CD4-positive, CD25-positive, alpha-beta regulatory T cell (primary cell): ENCODE results near the gene NCAM1. TPM values are rescaled to one million over a fixed set of nuclear protein-coding genes. Genes with fewer than 3 reads are reported as not detected.

Experiments used
- ATAC-seq, 2 donors: fragments of 150-1000 bp; cut with Tn5 transposase; one replicate each; pipeline ENCODE4 v1.10.0; 2021; ENCODE audit warnings: low read depth in 2 of 2, moderate number of reproducible peaks in 2 of 2, moderate library complexity in 1 of 2
- DNase-seq, 3 donors: peaks; one replicate each; pipeline versions ENCODE4 v3.0.0 to v3.0.0-alpha.2; 2012 to 2022; ENCODE audit warnings: mixed read lengths in 1 of 3
- H3K27ac ChIP-seq: one replicate; pipeline ENCODE4 v1.7.0; 2013; ENCODE audit warnings: mild to moderate bottlenecking, low read length; ENCODE audit not compliant: insufficient read depth, poor library complexity, severe bottlenecking
- H3K27me3 ChIP-seq: one replicate; pipeline ENCODE4 v1.7.0; 2013; ENCODE audit warnings: low read length; ENCODE audit not compliant: control insufficient read depth, insufficient read depth
- H3K36me3 ChIP-seq: one replicate; pipeline ENCODE4 v1.7.0; 2013; ENCODE audit warnings: mild to moderate bottlenecking, low read length, moderate library complexity; ENCODE audit not compliant: control insufficient read depth, insufficient read depth
- H3K4me1 ChIP-seq: 2 replicates; pipeline ENCODE4 v1.7.0; 2013; ENCODE audit warnings: mild to moderate bottlenecking, low read length; ENCODE audit not compliant: insufficient read depth, control insufficient read depth, poor library complexity, severe bottlenecking
- H3K4me3 ChIP-seq: one replicate; pipeline ENCODE4 v1.7.0; 2013; ENCODE audit warnings: low read depth, mild to moderate bottlenecking, low read length, moderate library complexity
- H3K9me3 ChIP-seq, 2 experiments: 1 replicate in 1 of 2; 2 replicates in 1 of 2; pipeline ENCODE4 v1.7.0; 2013; ENCODE audit warnings: low read length in 2 of 2, mild to moderate bottlenecking in 1 of 2, moderate library complexity in 1 of 2; ENCODE audit not compliant: control insufficient read depth in 2 of 2
- H3K27ac Mint-ChIP-seq, 3 donors: one replicate each; pipeline ENCODE4 v1.8.0; 2020 to 2022; ENCODE audit warnings: mild to moderate bottlenecking in 3 of 3, mixed read lengths in 3 of 3, moderate library complexity in 2 of 3
- H3K27me3 Mint-ChIP-seq: one replicate; pipeline ENCODE4 v1.8.0; 2022; ENCODE audit warnings: mild to moderate bottlenecking, mixed read lengths
- H3K36me3 Mint-ChIP-seq: one replicate; pipeline ENCODE4 v1.8.0; 2020; ENCODE audit warnings: mixed read lengths
- H3K4me1 Mint-ChIP-seq, 4 donors: one replicate each; pipeline ENCODE4 v1.8.0; 2020 to 2022; ENCODE audit warnings: mixed read lengths in 4 of 4, mild to moderate bottlenecking in 1 of 4
- H3K4me3 Mint-ChIP-seq, 4 donors: one replicate each; pipeline ENCODE4 v1.8.0; 2020 to 2022; ENCODE audit warnings: mild to moderate bottlenecking in 4 of 4, mixed read lengths in 4 of 4, moderate library complexity in 3 of 4
- H3K9me3 Mint-ChIP-seq, 7 donors: one replicate each; pipeline ENCODE4 v1.8.0; 2020 to 2022; ENCODE audit warnings: mixed read lengths in 7 of 7, mild to moderate bottlenecking in 3 of 7, moderate library complexity in 2 of 7
- polyA plus RNA-seq, 4 donors: library from polyadenylated mRNA; unstranded; fragments of 300-500 nt; fragmentation: Illumina TruSeq; gene quantifications; one replicate each; pipeline ENCODE4 v1.2.3, GENCODE V29; 2021
- total RNA-seq: library from RNA; stranded (reverse); gene quantifications from one replicate; pipeline ENCODE4 v1.2.3, GENCODE V29; 2022

Gene NCAM1
- total and polyA plus RNA-seq, 5 donors from 2014 or later: 0.03 to 0.79 (median 0.11) TPM; not detected in 1

GRCh38 chr11:113238721-113239120 lies 277.5 kb downstream of the NCAM1 start:
- Mint-ChIP-seq H3K4me3 (no peak overlapping the region), H3K27ac (no peak overlapping the region), H3K27me3 (peaks cover 13% of the 10 kb centered on the region), H3K36me3 (no peaks in the 10 kb centered on the region), H3K4me1 (peaks cover 0 to 12% (median 4%) of the 10 kb centered on the region in 4 donors), H3K9me3 (peaks cover 0 to 2% (median 0%) of the 10 kb centered on the region in 7 donors)
- Histone ChIP-seq H3K36me3 (no peaks in the 10 kb centered on the region), H3K9me3 (no peaks in the 10 kb centered on the region), H3K4me1 (no peaks in the 10 kb centered on the region), H3K27me3 (no peaks in the 10 kb centered on the region), H3K27ac (no peak overlapping the region), H3K4me3 (no peak overlapping the region)
- DNase-seq: no peak
- no peak for ATAC-seq

GRCh38 chr11:113240389-113240788 lies 279.2 kb downstream of the NCAM1 start:
- Mint-ChIP-seq H3K27me3 (peaks cover 9% of the 10 kb centered on the region), H3K4me3 (no peak overlapping the region), H3K27ac (no peak overlapping the region), H3K4me1 (peaks cover 0 to 14% (median 6%) of the 10 kb centered on the region in 4 donors), H3K36me3 (no peaks in the 10 kb centered on the region), H3K9me3 (no peaks in the 10 kb centered on the region)
- DNase-seq (no peak), ATAC-seq (no peak)
- H3K4me1 ChIP-seq: no peaks in the 10 kb centered on the region
- no peak overlapping the region for H3K4me3 ChIP-seq
- H3K27me3 ChIP-seq: no peaks in the 10 kb centered on the region
- no peaks in the 10 kb centered on the region for H3K36me3 ChIP-seq
- no peak overlapping the region for H3K27ac ChIP-seq
- no peaks in the 10 kb centered on the region for H3K9me3 ChIP-seq

- H3K9me3 Mint-ChIP-seq: no peaks in the 10 kb centered on the region
- no peaks in the 10 kb centered on the region for H3K36me3 ChIP-seq
- H3K27me3 ChIP-seq: peaks cover under 1% of the 10 kb centered on the region
- H3K4me1 Mint-ChIP-seq: peaks cover 0 to 14% (median 6%) of the 10 kb centered on the region in 4 donors
- H3K4me3 ChIP-seq: no peak overlapping the region
- no peak overlapping the region for H3K27ac ChIP-seq
- H3K4me1 ChIP-seq: no peaks in the 10 kb centered on the region
- ATAC-seq (no peak), DNase-seq (no peak)
- H3K27ac Mint-ChIP-seq: no peak overlapping the region
- no peak overlapping the region for H3K4me3 Mint-ChIP-seq
- no peaks in the 10 kb centered on the region for H3K9me3 ChIP-seq
- H3K27me3 Mint-ChIP-seq: peaks cover 14% of the 10 kb centered on the region
- no peaks in the 10 kb centered on the region for H3K36me3 Mint-ChIP-seq
Observed at GRCh38 chr11:113240790-113241635, 279.8 kb downstream of the NCAM1 start.

GRCh38 chr11:113241636-113242054 lies 280.4 kb downstream of the NCAM1 start:
- no peaks in the 10 kb centered on the region for H3K36me3 ChIP-seq
- DNase-seq (no peak), ATAC-seq (no peak)
- H3K27me3 Mint-ChIP-seq: peaks cover 15% of the 10 kb centered on the region
- no peaks in the 10 kb centered on the region for H3K36me3 Mint-ChIP-seq
- H3K4me1 Mint-ChIP-seq: peaks cover 0 to 15% (median 6%) of the 10 kb centered on the region in 4 donors
- peaks cover 3% of the 10 kb centered on the region for H3K27me3 ChIP-seq
- H3K9me3 Mint-ChIP-seq: no peaks in the 10 kb centered on the region
- no peak overlapping the region for H3K4me3 ChIP-seq
- H3K27ac ChIP-seq: no peak overlapping the region
- no peak overlapping the region for H3K27ac Mint-ChIP-seq
- no peaks in the 10 kb centered on the region for H3K4me1 ChIP-seq
- no peak overlapping the region for H3K4me3 Mint-ChIP-seq
- H3K9me3 ChIP-seq: no peaks in the 10 kb centered on the region

- no peak overlapping the region for H3K27ac ChIP-seq
- Mint-ChIP-seq H3K36me3 (no peaks in the 10 kb centered on the region), H3K27ac (no peak overlapping the region), H3K9me3 (no peaks in the 10 kb centered on the region), H3K4me3 (no peak overlapping the region), H3K4me1 (peaks cover 0 to 19% (median 6%) of the 10 kb centered on the region in 4 donors), H3K27me3 (peaks cover 15% of the 10 kb centered on the region)
- ATAC-seq: no peak
- H3K4me3 ChIP-seq: no peak overlapping the region
- H3K4me1 ChIP-seq: no peaks in the 10 kb centered on the region
- no peak for DNase-seq
- H3K36me3 ChIP-seq: no peaks in the 10 kb centered on the region
- peaks cover 3% of the 10 kb centered on the region for H3K27me3 ChIP-seq
- no peaks in the 10 kb centered on the region for H3K9me3 ChIP-seq
Observed at GRCh38 chr11:113242060-113242459, 280.8 kb downstream of the NCAM1 start.

- no peaks in the 10 kb centered on the region for H3K36me3 ChIP-seq
- DNase-seq: peak in 2 of 3 donors; percentile 35 to 53
- peak; percentile 72 to 82 for ATAC-seq
- H3K27ac Mint-ChIP-seq: peak overlapping the region; percentile 2 to 75 (median 17)
- no peaks in the 10 kb centered on the region for H3K9me3 Mint-ChIP-seq
- H3K27ac ChIP-seq: no peak overlapping the region
- no peaks in the 10 kb centered on the region for H3K9me3 ChIP-seq
- peak overlapping the region; percentile 61 for H3K4me3 ChIP-seq
- peaks cover 0 to 23% (median 6%) of the 10 kb centered on the region in 4 donors for H3K4me1 Mint-ChIP-seq
- peaks cover 3% of the 10 kb centered on the region for H3K27me3 ChIP-seq
- H3K36me3 Mint-ChIP-seq: no peaks in the 10 kb centered on the region
- H3K27me3 Mint-ChIP-seq: peaks cover 15% of the 10 kb centered on the region
- no peaks in the 10 kb centered on the region for H3K4me1 ChIP-seq
- peak overlapping the region; percentile 61 to 78 (median 73) for H3K4me3 Mint-ChIP-seq
Observed at GRCh38 chr11:113242767-113243397, 281.7 kb downstream of the NCAM1 start.

- peak overlapping the region in 1 of 4 donors; percentile 76 for H3K4me3 Mint-ChIP-seq
Observed at GRCh38 chr11:113243696-113244095, 282.5 kb downstream of the NCAM1 start.

More at GRCh38 chr11:113243696-113244095, 282.5 kb downstream of the NCAM1 start:
- Histone ChIP-seq H3K27ac (no peak overlapping the region), H3K4me3 (peak overlapping the region; percentile 61), H3K27me3 (peaks cover 3% of the 10 kb centered on the region), H3K9me3 (no peaks in the 10 kb centered on the region), H3K36me3 (no peaks in the 10 kb centered on the region), H3K4me1 (peaks cover 2% of the 10 kb centered on the region)
- H3K4me1 Mint-ChIP-seq: peaks cover 0 to 28% (median 6%) of the 10 kb centered on the region in 4 donors
- H3K9me3 Mint-ChIP-seq: no peaks in the 10 kb centered on the region
- H3K36me3 Mint-ChIP-seq: no peaks in the 10 kb centered on the region
- peak overlapping the region in 1 of 3 donors; percentile 17 for H3K27ac Mint-ChIP-seq
- DNase-seq: no peak
- peaks cover 15% of the 10 kb centered on the region for H3K27me3 Mint-ChIP-seq
- ATAC-seq: no peak
